NCI-H2171 (cell line): ENCODE data around the gene GTF2F2.
"Not testable (repeated sequence)": the region's sequence is repeated elsewhere in the genome, so short reads cannot be mapped to it uniquely, and the experiment has no call there.

Experiments
- DNase-seq: peaks from one replicate; lab custom pipeline; 2025; lab: John Stamatoyannopoulos, UW

The GTF2F2 gene

DNA sequence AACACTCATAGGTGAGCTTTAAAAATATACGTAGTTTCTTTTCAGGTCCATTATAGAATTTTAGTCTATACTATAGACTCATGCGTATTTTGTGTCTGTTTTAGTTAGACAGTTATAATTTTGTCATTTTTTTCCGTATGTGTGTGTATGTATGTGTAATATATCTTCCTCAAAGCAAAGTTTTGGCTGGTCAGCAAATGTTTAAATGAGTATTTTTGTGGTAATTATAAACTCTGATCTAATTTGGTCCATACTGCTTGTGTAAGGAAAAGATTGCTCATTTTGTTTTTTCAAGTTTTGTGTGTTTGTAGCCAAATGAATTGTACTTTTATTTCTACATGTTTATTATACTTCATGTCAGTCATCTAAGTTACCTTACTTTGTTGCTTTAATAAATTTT lies 60.0 kb downstream of the GTF2F2 start:
- no peak for DNase-seq

DNA sequence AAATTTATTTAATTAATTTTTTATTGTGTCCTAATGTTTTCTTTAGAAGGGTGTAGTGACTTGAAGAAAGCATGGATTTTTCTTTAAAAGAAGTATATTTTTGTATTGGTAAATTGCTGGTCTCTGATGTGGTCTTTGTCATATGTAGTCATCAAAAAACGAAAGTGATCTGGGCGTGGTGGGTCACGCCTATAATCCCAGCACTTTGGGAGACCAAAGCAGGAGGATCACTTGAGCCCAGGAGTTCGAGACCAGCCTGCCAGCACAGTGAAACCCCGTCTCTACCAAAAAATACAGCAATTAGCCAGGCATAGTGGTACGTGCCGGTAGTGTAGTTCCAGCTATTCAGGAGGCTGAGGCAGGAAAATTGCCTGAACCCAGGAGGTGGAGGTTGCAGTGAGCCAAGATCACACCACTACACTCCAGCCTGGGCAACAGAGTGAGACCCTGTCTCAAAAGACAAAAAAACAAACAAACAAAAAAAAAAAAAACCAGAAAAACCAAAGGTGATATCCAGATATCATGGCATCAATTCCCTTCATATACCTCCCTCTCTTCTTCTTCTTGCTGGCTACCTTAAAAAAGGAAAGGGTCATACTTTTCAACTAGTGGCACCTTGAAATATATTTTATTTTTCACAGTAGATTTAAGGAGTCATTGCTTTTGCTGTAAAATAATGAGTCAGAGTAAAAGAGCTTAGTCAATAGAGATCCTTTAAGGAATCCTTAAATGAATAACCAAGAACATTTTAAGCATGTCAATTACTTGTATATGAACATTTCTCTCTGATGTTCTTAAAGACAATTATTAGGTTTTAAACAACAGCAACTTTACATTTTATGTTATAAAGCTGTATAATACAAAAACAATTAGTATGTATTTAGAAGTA lies 60.6 kb downstream of the GTF2F2 start:
- no peak for DNase-seq

DNA sequence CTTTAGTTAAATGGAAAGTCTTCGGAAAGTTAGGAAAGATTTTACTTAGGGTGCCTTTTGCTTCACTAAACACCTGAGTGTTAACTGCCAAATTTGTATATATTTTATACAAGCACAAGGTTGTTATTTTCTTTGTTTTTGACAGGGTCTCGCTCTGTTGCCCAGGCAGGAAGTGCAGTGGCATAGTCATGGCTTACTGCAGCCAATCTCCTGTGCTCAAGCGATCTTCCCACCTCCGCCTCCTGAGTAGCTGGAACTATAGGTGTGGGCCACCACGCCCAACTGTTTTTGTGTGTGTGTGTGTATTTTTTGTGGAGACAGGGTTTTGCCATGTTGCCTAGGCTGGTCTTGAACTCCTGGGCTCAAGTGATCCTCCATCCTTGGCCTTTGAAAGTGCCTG lies 64.4 kb downstream of the GTF2F2 start:
- DNase-seq: no peak

DNA sequence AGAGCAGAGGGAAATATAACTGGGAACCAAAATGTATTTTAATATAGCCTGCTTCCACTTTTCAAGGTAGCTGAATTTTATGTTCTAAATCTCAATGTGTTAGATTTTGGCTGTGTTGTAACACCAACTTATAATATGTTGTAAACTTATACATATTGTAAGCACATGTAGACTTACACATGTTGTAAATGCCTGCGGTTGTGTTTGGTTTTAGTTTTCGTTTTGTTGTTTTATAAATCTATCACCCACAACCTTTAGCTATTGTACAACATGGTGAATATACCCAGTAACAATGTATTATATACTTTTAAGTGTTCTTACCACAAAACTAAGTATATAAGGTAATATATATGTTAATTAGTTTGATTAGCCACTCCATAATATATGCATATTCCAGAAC lies 65.0 kb downstream of the GTF2F2 start:
- DNase-seq: no peak

DNA sequence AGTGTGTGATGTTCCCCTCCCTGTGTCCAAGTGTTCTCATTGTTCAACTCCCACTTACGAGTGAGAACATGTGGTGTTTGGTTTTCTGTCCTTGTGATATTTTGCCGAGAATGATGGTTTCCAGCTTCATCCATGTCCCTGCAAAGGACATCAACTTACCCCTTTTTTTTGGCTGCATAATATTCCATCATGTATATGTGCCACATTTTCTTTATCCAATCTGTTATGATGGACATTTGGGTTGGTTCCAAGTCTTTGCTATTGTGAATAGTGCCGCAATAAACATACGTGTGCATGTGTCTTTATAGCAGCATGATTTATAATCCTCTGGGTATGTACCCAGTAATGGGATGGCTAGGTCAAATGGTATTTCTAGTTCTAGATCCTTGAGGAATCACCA lies 68.8 kb downstream of the GTF2F2 start:
- DNase-seq: not testable (repeated sequence)

DNA sequence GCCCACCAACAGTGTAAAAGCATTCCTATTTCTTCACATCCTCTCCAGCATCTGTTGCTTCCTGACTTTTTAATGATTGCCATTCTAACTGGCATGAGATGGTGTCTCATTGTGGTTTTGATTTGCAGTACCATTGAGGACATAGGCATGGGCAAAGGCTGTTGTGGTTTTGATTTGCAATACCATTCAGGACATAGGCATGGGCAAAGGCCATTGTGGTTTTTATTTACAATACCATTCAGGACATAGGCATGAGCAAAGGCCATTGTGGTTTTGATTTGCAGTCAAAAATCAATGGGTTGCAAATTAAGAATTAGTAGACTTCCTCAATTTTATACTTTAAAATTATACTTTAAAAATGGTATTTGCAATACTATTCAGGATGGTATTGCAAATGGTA lies 69.2 kb downstream of the GTF2F2 start:
- not testable (repeated sequence) for DNase-seq

DNA sequence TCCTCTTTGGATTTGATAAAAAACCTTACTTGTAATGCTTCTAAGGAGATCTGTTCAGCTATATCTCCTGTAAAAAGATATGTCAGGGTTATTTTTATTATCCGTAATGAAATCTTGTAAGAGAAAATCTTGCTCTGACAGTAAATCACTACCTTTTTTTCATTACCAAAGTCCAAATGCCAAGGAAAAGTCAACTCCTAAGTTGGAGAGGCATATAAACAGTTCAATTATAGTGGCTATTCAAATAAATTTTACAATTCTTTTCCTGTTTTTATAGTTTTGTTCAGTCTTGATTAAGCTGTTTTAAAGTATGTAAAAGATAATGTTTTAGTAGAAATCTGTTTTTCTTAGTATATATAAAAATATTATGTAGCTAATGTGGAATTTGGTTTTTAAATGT lies 71.6 kb downstream of the GTF2F2 start:
- DNase-seq: no peak

DNA sequence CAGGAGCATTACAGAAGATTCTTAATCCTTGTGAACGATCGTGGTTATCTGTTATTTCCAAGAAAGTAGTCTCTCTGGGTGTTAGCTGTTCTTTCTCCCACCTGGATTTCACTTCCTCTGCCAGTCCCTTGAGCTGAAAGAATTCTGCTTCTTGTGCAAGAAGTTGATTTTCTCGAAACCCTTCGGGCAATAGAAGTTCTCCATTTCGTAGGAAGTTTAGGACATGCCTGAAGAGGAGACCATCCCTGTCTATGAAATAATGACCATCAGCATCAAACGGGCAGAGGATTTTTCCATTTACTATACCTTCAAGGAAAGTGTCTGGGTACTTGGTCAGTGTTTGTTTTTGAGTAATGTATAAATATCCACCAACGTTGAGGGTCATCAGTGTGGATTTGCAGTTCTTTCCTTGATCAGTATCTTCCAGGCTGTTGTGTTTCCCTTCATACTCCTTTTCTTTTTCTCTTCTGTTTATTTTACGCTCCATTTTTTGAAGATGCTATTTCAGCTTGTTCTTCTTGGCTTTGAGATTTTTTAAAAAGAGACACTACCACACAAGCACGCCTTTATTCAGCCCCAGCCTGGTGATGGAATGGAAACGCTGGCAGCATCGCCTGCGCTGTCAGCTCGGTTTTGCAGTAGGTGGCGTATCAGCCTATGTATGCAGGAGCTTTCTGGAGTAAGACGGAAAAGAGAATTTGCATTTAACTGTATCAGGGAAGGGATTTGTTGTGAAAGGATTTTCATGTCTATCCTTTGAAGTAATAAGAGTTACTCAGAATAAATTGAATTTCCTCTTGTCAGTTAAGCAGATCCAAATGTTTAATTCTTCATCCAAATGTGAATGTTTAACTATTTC lies 74.0 kb downstream of the GTF2F2 start:
- no peak for DNase-seq

DNA sequence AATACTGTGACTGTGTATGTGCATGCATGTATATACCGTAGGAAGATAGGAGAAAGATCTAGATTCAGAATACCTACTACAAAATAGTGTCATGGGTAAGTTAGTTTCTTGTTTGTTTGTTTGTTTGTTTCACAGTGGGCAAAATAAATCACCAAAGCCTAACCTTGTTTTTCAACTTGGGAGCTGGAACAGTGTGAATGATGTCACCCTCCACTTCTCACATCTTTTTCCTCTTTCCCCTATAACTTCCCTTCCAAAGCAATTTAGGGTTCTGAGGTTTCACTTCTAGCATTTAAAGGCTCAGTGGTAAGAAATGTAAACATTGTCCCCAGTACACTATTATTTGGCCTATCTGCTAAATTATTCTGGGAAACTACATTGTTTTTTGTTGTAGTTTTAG lies 75.1 kb downstream of the GTF2F2 start:
- DNase-seq: no peak

DNA sequence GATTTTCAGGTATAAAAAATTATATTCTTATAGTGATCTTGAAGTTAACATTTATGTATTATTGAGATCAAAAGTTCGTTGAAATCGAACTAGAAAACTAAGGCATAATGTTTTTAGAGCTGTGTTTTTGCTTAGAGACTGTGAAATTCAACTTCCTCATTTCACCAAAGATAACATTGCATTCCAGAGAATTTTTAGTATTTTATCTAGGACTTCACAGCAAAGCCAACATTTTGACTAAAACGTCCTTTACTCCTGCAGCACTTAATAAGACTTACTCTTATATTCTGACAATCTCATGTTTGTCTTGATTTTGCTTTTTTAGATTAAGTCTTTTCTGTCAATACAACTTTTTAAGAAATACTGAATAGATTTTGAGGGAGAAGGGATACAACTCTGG lies 75.8 kb downstream of the GTF2F2 start:
- no peak for DNase-seq

DNA sequence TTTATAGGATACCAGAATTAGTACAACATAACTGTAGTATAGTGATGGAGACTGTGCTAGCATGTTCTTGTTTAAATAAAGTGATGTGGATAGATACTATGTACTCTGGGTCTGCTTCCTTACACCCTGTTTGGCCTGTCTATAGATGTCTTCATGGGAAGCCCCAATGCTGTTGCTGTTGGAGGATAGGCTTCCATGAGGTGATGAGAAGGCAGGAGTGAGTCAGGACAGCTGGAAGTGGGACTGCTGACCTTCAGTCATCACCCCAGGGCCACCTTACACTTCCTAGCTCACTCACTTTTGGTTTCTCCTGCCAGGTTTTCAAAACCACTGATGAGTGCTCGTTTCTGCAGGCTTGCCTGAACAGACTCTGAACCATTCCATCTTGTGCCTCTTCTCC lies 76.3 kb downstream of the GTF2F2 start:
- DNase-seq: no peak

DNA sequence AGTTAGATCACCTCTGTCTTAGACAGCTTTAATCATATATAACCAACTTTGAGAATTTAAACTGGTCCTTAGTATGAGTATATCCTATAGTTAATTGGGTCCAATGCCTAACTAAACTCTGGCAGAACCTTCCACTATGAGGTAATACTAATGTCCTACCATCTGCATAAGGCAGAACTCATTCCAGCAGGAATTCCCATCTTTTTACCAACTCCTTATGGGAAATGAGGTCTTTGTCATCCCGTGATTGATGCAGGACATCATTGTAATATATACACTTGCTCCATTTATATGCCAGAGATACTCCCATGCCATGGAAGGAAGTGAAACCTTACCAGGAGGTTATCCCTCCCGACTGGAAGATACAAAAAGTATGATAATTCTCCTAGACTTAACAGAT lies 77.7 kb downstream of the GTF2F2 start:
- no peak for DNase-seq

DNA sequence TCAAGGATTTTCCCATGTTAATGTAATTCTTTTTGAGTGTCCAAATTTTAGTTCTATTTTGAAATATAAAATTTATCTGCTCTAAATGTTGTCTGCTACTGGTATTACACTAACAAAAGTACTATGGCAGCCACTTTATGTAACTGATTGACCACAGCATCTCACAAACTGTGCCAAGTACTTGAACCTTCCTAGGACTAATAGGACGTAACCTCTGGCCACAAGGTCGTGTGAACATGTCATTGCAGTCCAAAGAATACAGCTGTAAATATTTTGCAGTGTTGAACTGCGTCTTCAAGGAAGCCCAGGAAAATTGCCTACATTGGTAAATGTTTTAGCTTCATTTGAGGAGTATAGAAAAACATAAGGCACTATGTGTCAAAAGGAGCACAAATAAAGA lies 78.6 kb downstream of the GTF2F2 start:
- no peak for DNase-seq

DNA sequence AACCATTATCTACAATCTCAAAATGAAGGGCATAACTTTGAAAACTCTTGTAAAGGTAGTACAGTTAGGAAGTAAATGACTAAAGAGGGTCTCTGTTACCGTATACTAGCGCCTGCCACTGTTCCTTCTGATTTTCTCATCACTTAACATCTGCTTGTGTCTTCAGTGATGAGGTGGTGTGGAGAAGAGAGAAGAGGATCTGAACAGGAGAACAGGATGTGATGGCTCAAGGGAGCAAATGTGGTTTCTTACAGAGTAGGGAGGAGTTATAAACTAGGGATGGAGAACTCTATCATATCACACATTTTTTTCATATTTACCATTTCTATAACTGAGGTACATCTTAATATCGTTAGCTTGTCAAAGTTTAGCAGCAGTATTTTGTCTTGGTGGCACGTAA lies 79.4 kb downstream of the GTF2F2 start:
- DNase-seq: no peak

DNA sequence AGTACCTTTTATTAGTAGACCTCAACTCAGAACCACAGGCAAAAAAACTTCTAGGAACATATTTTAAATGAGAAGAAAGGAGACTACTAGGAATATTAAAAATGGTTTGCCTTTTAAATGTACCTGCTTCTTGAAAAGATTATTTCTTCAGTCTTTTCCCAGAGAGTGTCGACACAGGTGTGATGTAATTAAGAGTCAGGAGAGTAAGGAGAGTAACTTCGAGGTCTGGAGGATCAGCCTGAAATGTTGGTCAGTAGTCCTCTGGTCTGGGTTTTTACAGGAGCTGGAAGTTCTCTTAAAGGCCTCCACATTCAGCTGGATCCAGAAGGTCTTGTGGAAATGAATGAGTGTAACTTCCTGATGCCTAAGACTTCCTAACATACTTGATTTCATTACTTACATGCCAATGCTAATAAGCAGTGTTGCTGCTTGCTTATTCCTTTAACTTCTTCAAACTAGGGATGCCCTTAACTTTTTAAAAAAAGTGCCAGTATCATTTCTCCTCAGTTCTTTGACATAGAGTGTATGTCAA lies 80.5 kb downstream of the GTF2F2 start, which contains the start of gene KCTD4:
Gene KCTD4, minus strand, starts transcription at position 345 of the 532 bp plus-strand sequence. CDS start 6,478 bp downstream, outside the sequence.
- no peak for DNase-seq

DNA sequence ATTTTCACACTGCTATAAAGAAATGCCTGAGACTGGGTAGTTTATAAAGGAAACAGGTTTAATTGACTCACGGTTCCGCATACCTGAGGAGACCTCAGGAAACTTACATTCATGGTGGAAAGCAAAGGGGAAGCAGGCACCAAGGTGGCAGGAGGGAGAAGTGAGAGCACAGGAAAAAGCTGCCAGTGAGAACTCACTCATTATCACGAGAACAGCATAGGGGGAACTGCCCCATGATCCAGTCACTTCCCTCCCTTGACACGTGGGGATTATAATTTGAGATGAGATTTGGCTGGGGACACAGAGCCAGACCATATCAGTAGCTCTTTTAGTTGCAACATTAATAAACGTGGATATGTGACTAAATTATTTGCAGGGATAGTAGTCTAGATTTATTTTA lies 84.8 kb downstream of the GTF2F2 start:
- no peak for DNase-seq

DNA sequence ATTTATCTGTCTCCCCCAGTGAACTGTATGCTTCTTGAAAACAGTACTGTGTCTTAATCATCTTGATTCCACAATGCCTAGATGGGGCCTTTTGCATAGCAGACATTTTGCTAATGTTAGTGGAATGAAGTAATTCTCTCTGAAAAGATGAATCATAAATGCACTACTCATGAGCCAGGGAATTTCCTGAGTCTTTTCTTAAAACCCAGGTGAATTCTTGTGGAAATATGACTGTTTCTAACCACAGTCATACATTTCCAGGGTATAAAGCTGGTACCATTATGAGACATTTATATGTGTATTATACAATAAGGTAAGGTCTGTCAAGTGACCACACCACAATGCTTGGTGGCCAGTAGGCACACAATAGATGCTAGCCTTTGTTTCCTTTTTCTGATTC lies 86.0 kb downstream of the GTF2F2 start:
- DNase-seq: no peak

DNA sequence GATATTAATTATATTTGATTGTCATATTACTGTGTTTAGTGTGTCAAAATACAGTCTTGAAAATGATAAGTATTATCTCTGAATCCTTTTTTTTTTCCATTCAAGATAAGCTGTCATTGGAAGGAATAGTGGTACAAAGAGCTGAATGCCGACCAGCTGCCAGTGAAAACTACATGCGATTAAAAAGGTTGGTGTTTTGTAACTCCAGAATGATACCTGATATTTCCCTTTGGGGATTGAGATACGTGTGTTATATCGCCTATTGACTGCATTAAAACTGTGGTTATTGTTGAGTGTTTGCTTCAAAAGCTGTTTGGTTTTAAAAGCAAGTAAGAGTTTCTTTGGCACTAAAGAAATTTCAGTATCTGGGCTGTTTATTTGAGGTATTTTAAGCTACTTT lies 87.0 kb downstream of the GTF2F2 start:
- peak; percentile 62 for DNase-seq

DNA sequence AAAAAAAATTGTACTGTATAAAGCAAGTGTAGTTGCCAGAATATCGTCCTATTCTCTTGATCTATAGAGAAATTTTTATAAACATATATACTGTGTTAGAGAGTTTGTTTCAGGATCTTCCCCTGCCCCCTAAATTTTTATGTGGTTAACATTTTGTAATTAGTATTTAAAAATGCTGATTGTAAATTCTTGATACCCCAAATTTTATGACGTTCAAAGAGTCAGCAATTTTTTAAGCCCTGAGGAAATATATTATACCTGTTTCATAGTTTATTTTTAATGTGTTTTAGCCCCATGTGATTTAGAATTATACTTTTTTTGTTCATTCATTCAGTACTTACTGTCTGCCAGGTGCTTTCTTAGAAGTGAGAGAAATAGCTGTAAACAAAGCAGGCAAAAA lies 87.8 kb downstream of the GTF2F2 start:
- no peak for DNase-seq

DNA sequence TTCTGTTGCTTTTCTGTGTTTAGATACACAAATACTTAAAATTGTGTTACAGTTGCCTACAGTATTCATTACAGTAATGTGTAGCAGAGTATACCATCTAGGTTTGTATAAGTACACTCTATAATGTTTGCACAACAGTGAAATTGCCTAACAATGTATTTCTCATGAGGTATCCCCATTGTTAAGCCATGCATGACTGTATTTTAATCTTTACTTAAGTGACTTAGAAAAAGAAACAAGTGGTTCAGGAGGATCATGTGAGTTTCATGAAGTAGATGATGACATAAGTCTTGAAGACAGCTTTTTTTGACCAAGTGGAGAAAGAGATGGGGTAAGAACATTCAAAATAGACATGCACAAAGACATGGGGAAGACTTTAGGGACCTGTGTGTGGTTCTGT lies 88.9 kb downstream of the GTF2F2 start:
- no peak for DNase-seq

DNA sequence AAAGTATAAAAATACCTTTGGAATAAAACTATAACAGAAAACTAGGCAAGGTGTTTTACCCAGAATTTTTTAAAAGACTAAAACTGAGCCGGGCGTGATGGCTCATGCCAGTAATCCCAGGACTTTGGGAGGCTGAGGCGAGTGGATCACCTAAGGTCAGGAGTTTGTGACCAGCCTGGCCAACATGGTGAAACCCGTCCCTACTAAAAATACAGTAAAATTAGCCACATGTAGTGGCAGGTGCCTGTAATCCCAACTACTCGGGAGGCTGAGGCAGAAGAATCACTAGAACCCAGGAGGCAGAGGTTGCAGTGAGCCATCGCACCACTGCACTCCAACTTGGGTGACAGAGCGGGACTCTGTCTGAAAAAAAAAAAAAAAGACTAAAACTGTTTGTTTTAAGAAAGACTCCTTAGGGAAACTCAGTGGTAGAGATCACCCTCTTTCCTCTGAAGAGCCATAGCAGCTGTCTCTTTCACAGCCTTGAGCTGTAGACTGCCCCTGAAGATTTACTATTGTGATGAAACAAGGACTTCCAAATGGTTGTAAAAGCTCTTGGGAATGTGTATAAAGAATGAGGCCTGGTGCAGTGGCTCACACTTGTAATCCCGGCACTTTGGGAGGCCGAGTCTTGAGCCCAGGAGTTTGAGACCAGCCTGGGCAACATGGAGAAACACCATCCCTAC lies 95.2 kb downstream of the GTF2F2 start:
- DNase-seq: no peak

DNA sequence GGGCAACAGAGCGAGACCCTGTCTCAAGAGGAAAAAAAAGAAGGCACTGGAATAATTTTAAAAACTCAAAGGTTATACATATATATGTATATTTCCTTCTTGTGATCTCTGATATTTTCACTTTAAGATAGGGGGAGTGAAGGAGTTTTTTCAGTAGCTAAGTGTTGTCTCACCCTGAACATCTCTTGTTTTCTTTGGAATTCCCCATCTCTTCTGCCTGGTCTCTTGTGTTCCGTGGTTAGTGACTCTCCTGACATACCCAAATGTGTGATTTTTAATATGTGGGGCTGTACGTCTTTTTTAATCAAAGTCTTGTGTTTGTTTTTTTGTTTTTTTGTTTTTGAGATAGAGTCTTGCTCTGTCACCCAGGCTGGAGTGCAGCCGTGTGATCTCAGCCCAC lies 95.9 kb downstream of the GTF2F2 start:
- no peak for DNase-seq
